MG63 (cell line): ENCODE results near the gene NBPF1. TPM values are rescaled to one million over a fixed set of nuclear protein-coding genes. Genes with fewer than 3 reads are reported as not detected.
"Not testable (repeated sequence)": the region's sequence is repeated elsewhere in the genome, so short reads cannot be mapped to it uniquely, and the experiment has no call there.

Experiments
- DNase-seq: peaks from one replicate; pipeline ENCODE4 v3.0.0-alpha.2; 2020
- H3K27me3 ChIP-seq: fragments of 250-450 bp; sonication (Bioruptor Pico); 2 replicates; pipeline ENCODE4 v1.5.1; 2020; ENCODE audit warnings: mild to moderate bottlenecking, moderate library complexity
- H3K36me3 ChIP-seq: fragments of 250-450 bp; sonication (Bioruptor Pico); 2 replicates; pipeline ENCODE4 v1.5.1; 2020; ENCODE audit warnings: mild to moderate bottlenecking, moderate library complexity
- H3K4me3 ChIP-seq: fragments of 250-450 bp; sonication (Bioruptor Pico); 2 replicates; pipeline ENCODE4 v1.5.1; 2020; ENCODE audit warnings: mild to moderate bottlenecking, moderate library complexity
- H3K9me3 ChIP-seq: fragments of 250-450 bp; sonication (Bioruptor Pico); 2 replicates; pipeline ENCODE4 v1.5.1; 2020; ENCODE audit warnings: mild to moderate bottlenecking, moderate library complexity
- total RNA-seq: library from RNA; depleted of rRNA; stranded (reverse); fragments of >200 nt; shearing (Covaris generic); gene quantifications from 2 replicates; pipeline ENCODE4 v1.2.3, GENCODE V29; 2014; ENCODE audit warnings: low replicate concordance; rRNA removed

The NBPF1 gene
- 8.1 and 9.2 TPM in 2 replicates for total RNA-seq

GRCh38 chr1:16613185-16614147 is at the start of gene NBPF1:
Gene NBPF1, minus strand, starts transcription at chr1:16613564.
- no peaks in the 10 kb centered on the region for H3K9me3 ChIP-seq
- peaks cover under 1% of the 10 kb centered on the region; the same call in 1 of the 2 replicates for H3K36me3 ChIP-seq
- peak; percentile 97 for DNase-seq
- peak within 1 kb of the TSS; percentile 98 for H3K4me3 ChIP-seq
- H3K27me3 ChIP-seq = no peaks in the 10 kb centered on the region

DNA sequence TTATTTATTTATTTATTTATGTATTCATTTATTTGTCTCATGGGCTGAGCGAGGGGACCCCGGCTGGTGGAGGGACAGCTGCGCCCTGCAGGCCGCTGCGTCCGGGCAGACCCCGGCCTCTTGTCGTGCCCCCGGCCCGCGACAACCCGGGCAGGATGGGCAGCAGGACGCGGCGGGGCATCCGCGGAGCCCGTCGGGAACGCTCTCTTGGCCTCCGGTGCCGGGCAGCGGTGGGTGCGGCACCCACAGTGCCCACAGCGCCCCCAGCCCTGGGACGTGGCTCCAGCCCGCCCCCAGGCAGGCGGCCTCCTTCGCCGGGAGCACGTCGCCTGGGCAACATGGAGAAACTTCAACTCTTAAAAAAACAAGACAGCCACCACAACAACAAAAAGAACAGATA is 44.9 kb upstream of the NBPF1 start:
- H3K4me3 ChIP-seq, H3K9me3 ChIP-seq, H3K27me3 ChIP-seq, DNase-seq, H3K36me3 ChIP-seq: not testable (repeated sequence)

DNA sequence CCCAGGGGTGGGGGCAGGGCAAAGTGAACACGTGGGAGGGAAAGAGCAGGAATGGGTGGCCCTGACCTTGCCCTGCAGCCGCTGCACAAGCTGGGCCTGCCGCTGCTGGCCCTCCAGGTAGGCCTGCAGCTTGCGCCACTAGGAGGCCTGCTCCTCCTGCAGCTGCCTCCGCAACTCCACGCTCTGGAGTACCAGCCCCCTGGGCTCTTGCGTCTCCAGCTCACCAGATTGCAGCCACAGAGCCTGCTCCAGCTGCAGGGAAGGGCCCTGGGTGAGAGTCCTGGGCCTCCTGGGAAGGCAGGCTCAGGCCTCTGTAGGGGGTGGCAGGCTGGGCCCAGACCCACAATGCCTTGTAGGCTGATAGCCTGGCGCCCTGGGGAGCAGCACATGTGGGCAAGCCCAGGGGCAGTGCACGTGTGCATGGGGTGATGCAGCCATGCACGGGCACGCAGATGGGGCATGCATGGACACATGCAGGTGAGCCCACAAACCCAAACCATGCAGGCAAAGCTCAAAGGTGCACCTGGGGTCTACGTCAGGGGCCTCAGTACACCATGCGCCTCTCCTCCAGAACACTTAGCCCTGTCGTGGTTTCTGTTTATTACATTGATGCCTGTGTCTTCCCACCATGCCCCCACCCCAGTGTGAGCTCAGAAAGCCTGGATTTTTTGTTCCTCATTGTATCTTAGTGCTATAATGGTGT is 43.8 kb upstream of the NBPF1 start:
- not testable (repeated sequence) for DNase-seq, H3K4me3 ChIP-seq, H3K36me3 ChIP-seq, H3K27me3 ChIP-seq, H3K9me3 ChIP-seq

GRCh38 chr1:16656574-16656973 is 43.2 kb upstream of the NBPF1 start:
- H3K36me3 ChIP-seq, H3K4me3 ChIP-seq, H3K9me3 ChIP-seq, H3K27me3 ChIP-seq, DNase-seq: not testable (repeated sequence)

DNA sequence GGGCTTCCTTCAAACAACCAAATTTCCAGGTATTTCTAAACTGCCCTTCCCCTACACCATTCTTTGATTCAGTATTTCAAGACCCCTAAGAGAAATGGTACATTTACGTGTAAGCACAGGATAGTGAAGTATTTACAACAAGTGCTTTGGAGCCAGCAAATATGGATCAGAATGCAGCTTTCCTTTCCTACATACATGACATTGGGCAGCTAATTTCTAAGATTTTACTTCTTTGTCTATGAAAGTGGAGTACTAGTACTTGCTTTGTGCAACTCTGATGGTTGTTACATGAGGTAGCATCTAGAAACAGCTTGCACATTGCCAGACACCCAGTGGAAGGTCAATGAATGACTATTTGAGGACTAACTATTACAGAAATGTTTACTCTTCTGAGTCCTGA is 38.2 kb upstream of the NBPF1 start:
- H3K36me3 ChIP-seq, H3K27me3 ChIP-seq, DNase-seq, H3K4me3 ChIP-seq, H3K9me3 ChIP-seq: not testable (repeated sequence)

DNA sequence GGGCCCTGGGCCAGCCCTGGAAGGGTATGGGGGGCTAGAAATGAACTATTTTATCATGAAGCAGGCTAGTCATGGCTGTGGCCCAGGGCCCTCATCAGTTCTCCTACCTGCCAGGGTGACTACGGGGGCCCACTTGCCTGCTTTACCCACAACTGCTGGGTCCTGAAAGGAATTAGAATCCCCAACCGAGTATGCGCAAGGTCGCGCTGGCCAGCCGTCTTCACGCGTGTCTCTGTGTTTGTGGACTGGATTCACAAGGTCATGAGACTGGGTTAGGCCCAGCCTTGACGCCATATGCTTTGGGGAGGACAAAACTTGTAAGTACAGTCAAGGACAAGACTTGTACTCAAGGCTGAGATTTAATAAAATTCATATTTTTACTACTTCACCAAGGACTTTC is 36.6 kb upstream of the NBPF1 start:
- not testable (repeated sequence) for H3K27me3 ChIP-seq, H3K4me3 ChIP-seq, H3K9me3 ChIP-seq, H3K36me3 ChIP-seq, DNase-seq

GRCh38 chr1:16649390-16649789 is 36.0 kb upstream of the NBPF1 start:
- DNase-seq, H3K27me3 ChIP-seq, H3K36me3 ChIP-seq, H3K9me3 ChIP-seq, H3K4me3 ChIP-seq: not testable (repeated sequence)

DNA sequence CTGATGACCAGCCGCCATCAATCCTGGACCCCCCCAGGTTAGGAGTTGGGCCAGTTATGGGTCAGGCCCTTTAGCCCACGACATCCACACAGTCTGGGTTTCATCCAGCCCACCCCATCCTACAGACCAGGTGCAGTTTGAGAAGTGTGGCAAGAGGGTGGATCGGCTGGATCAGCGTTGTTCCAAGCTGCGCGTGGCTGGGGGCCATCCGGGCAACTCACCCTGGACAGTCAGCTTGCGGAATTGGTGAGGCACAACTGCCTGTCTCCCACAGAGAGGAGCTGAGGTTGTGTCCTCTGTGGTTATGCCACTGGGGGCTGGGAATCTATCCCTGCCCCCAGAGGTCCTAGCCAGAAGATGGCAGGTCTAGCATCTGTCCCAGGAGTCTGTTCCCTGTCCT is 35.4 kb upstream of the NBPF1 start:
- not testable (repeated sequence) for H3K4me3 ChIP-seq, H3K36me3 ChIP-seq, DNase-seq, H3K9me3 ChIP-seq, H3K27me3 ChIP-seq

- DNase-seq, H3K27me3 ChIP-seq, H3K36me3 ChIP-seq, H3K4me3 ChIP-seq, H3K9me3 ChIP-seq: not testable (repeated sequence)
These were observed 34.9 kb upstream of the NBPF1 start for GRCh38 chr1:16648250-16648649.

GRCh38 chr1:16647179-16648176 is 34.1 kb upstream of the NBPF1 start:
- not testable (repeated sequence) for H3K4me3 ChIP-seq, DNase-seq, H3K27me3 ChIP-seq, H3K9me3 ChIP-seq, H3K36me3 ChIP-seq

GRCh38 chr1:16646716-16647115 is 33.4 kb upstream of the NBPF1 start:
- H3K27me3 ChIP-seq, DNase-seq, H3K36me3 ChIP-seq, H3K4me3 ChIP-seq, H3K9me3 ChIP-seq: not testable (repeated sequence)

DNA sequence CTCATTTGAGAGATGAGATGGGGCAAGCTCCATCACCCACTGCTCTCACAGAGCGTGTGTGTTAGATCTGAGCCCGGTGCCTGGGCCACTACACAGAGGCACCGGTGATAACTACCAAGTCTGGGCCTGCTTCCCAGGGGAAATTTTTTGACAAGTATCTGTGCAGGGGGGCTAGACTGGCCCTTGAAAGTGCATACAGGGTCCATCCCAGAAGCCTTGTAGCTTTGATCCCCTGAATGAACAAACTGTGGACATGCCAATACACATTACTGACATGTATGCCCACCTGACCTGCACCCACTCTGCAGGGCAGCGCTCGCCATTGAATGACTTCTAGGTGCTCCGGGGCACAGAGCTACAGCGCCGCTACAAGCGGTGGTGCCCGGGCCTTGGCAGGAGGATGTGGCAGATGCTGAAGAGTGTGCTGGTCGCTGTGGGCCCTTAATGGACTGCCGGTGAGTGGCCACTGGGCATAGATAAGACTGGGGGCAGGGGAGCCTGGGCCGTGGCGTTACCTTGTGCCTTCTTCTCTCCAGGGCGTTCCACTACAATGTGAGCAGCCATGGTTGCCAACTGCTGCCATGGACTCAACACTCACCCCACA is 32.8 kb upstream of the NBPF1 start:
- not testable (repeated sequence) for H3K4me3 ChIP-seq, H3K27me3 ChIP-seq, H3K36me3 ChIP-seq, DNase-seq, H3K9me3 ChIP-seq

DNA sequence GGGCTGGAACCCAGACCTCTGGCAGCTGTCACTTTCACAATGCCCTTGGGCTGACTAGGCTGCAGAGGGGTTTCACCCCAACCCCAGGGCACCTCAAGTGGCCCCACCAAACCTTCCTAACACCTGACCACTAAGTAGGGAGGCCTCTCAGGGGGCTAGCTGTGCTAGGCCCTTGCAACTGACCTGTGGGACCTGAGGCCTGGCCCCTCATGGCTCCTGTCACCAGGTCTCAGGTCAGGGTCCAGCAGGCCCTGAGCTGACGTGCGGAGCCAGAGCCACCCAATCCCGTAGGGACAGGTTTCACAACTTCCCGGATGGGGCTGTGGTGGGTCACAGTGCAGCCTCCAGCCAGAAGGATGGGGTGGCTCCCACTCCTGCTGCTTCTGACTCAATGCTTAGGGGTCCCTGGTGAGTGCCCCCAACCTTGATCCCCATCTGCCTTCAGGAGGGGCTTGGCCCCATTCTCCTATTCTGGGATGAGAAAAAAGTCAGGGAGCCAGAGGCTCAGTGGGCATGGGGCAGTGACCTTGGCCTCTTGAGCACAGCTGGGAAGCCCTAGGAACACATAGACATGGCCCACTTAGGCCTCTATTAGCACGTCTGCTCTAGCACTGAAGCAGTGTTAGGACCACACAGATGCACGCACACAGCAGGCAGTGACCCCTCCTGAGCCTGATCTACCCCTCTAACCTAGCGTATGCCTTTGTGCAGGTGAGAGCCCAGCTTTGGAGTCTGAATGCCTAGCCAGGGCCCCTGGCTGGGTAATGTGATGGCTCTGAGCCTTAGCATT is 32.1 kb upstream of the NBPF1 start:
- H3K27me3 ChIP-seq, DNase-seq, H3K9me3 ChIP-seq, H3K36me3 ChIP-seq: not testable (repeated sequence)
- H3K4me3 ChIP-seq = peak overlapping the region; percentile 81

DNA sequence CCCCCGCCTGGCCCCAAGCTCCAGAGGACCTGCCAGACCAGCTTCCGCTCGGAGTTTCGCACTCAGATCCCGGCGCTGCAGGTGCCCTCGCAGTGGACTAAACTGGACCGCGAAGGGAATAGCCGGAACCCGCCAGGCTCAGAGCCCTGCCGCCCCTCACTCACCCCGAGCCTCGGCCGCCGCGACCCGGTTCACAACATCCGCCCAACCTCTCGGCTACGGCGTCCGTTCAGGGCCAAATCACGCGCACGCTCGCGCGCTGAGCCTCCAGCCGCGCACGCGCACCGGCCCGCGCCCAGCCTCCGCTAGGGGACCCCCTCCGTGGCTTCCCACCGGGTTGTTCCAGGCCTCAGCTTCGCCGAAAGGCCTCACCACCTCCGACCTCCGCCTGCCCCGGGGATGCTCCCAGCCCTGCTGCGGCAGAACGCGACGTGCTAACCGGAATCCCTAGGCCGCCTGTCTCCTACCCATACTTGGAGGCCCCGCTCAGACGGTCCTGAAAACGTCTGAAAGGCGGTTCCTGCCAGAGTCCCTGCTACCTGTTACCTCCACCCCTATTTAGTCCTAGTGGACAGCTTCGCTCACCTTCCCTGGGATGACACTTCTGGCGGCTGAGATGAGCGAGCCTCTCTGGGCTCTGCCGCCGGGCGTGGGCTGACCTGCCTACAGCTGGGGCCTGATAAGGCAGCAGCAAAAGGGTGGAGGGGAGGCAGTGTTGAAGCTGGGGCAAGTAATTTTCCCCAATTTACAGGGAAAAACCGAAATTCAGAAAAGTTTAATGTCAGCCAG is 31.3 kb upstream of the NBPF1 start:
- H3K36me3 ChIP-seq, H3K27me3 ChIP-seq, H3K9me3 ChIP-seq: not testable (repeated sequence)
- peak; percentile 97 for DNase-seq
- H3K4me3 ChIP-seq = peak overlapping the region; percentile 81

DNA sequence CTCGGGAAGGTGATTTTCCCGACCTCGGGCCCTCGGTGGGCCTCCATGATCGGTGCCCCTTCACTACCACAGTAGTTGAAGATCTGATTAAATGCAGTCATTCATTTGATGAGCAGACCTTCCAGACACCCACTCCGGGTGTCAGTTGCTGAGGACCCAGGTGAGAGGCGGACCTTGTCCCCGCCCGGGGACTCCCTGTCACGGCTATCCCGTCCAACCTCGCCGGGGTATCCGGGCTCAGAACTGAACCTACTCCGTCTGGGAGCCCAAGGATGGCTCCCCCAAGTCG is 30.8 kb upstream of the NBPF1 start:
- no peaks in the 10 kb centered on the region for H3K27me3 ChIP-seq
- no peaks in the 10 kb centered on the region for H3K36me3 ChIP-seq
- H3K4me3 ChIP-seq = peak overlapping the region; percentile 81
- DNase-seq = no peak
- H3K9me3 ChIP-seq = no peaks in the 10 kb centered on the region
